SK-N-SH treated with all-trans-retinoic acid at 6 μM for 48 hours (cell line): ENCODE measurements around the gene CHST13.

Source experiments
- CSRNP3 ChIP-seq: fragments of 250-450 bp; sonication (Bioruptor Pico); IDR thresholded peaks from 2 replicates; pipeline ENCODE4 v1.5.1; 2021; ENCODE audit warnings: mild to moderate bottlenecking, moderate library complexity
- POU6F1 ChIP-seq: fragments of 250-450 bp; sonication (Bioruptor Pico); IDR thresholded peaks from 2 replicates; pipeline ENCODE4 v1.8.0; 2021; ENCODE audit warnings: low read depth, mild to moderate bottlenecking, moderate library complexity, borderline replicate concordance
- RARB ChIP-seq: fragments of 250-450 bp; sonication (Bioruptor Pico); IDR thresholded peaks from 2 replicates; pipeline ENCODE4 v1.8.0; 2021; ENCODE audit warnings: mild to moderate bottlenecking, moderate library complexity
- TCF4 ChIP-seq: fragments of 250-450 bp; sonication (Bioruptor Pico); IDR thresholded peaks from 2 replicates; pipeline ENCODE4 v1.8.0; 2021; ENCODE audit warnings: mild to moderate bottlenecking, moderate library complexity, borderline replicate concordance
- ZFP30 ChIP-seq: fragments of 450-650 bp; formaldehyde crosslinking; IDR thresholded peaks from 2 replicates; pipeline ENCODE4 v1.5.0; 2022; ENCODE audit warnings: mild to moderate bottlenecking, moderate library complexity
- ZNF8 ChIP-seq: fragments of 450-650 bp; formaldehyde crosslinking; IDR thresholded peaks from 2 replicates; pipeline ENCODE4 v1.5.0; 2020; ENCODE audit warnings: mild to moderate bottlenecking, moderate library complexity

GRCh38 chr3:126533506-126533905 lies 9.6 kb downstream of the CHST13 start:
- TF ChIP-seq POU6F1 (CRISPR knock-in tag) (no peak), ZFP30 (CRISPR knock-in tag) (no peak), TCF4 (no peak), ZNF8 (no peak), RARB (CRISPR knock-in tag) (no peak), CSRNP3 (no peak)
